22Rv1 (cell line): Measurements from ENCODE around the gene PAPOLB.

ENCODE experiments used
- CTCF ChIP-seq: fragments of 450-650 bp; IDR thresholded peaks from 2 replicates; pipeline ENCODE4 v1.5.1; 2017; ENCODE audit warnings: mild to moderate bottlenecking
- ZFX ChIP-seq: fragments of 450-650 bp; IDR thresholded peaks from 2 replicates; pipeline ENCODE4 v1.6.1; 2017; ENCODE audit warnings: antibody characterized with exemption, borderline replicate concordance

GRCh38 chr7:4842319-4843064 lies 19.3 kb downstream of the PAPOLB start:
- TF ChIP-seq CTCF (no peak), ZFX (no peak)
